Breast epithelium (tissue), 4 donors: Measurements from ENCODE around the gene KIF26B. TPM values are rescaled to one million over a fixed set of nuclear protein-coding genes. Genes with fewer than 3 reads are reported as not detected.

Experiments used
- DNase-seq, 2 donors: peaks; one replicate each; pipeline ENCODE4 v3.0.0-alpha.2; 2019; ENCODE audit warnings: low spot score in 2 of 2
- H3K27ac ChIP-seq, 2 donors: fragments of 200-600 bp; sonication (generic) in 1 of 2; one replicate each; pipeline ENCODE4 v1.5.1; 2016 to 2019; ENCODE audit warnings: mild to moderate bottlenecking in 1 of 2
- H3K27me3 ChIP-seq, 2 donors: fragments of 200-600 bp; sonication (generic) in 1 of 2; one replicate each; pipeline versions ENCODE4 v1.5.1 to v1.6.0; 2017 to 2019; ENCODE audit warnings: control low read depth in 1 of 2, mild to moderate bottlenecking in 1 of 2
- H3K36me3 ChIP-seq: fragments of 200-600 bp; one replicate; pipeline ENCODE4 v1.5.1; 2019
- H3K4me1 ChIP-seq, 2 donors: fragments of 200-600 bp; sonication (generic); one replicate each; pipeline ENCODE4 v1.5.1; 2016 to 2019; ENCODE audit warnings: control low read depth in 1 of 2
- H3K4me3 ChIP-seq, 3 donors: fragments of 200-600 bp; sonication (generic); 1 replicate in 2 of 3; 2 replicates in 1 of 3; pipeline ENCODE4 v1.5.1; 2016 to 2019; ENCODE audit warnings: mild to moderate bottlenecking in 3 of 3, moderate library complexity in 2 of 3
- H3K9me3 ChIP-seq, 2 donors: fragments of 200-600 bp; sonication (generic) in 1 of 2; one replicate each; pipeline ENCODE4 v1.5.1; 2016 to 2019; ENCODE audit warnings: control low read depth in 1 of 2
- POLR2A ChIP-seq: fragments of 450-650 bp; IDR thresholded peaks from one replicate; pipeline ENCODE4 v1.6.1; 2016; ENCODE audit warnings: antibody characterized with exemption, mild to moderate bottlenecking, moderate library complexity
- POLR2AphosphoS5 ChIP-seq, 3 donors: sonication (generic); formaldehyde crosslinking; IDR thresholded peaks; one replicate each; pipeline ENCODE4 v1.6.1; 2017; ENCODE audit warnings: antibody characterized with exemption in 3 of 3
- intact Hi-C: fragments of 100-400 bp; cut with DNase I; formaldehyde crosslinking; loops from one replicate; pipeline ENCODE4 v1.15.1; 2023; ENCODE audit warnings: low total_unique reads
- total RNA-seq, 3 donors: library from RNA; depleted of rRNA; stranded (reverse); fragments of >200 nt; gene quantifications; one replicate each; pipeline ENCODE4 v1.1.0, GENCODE V29; 2016
- TF ChIP-seq, protein P1 (sequence below), 3 donors: fragments of 450-650 bp; IDR thresholded peaks; one replicate each; pipeline ENCODE4 v1.5.1; 2016 to 2017; ENCODE audit warnings: antibody characterized with exemption in 3 of 3, mild to moderate bottlenecking in 3 of 3, moderate library complexity in 3 of 3

The KIF26B gene
- total RNA-seq, 3 donors from 2014 or later = 0.32 to 1.0 (median 0.33) TPM

GRCh38 chr1:245600658-245601057, 445.9 kb downstream of the KIF26B start:
- H3K9me3 ChIP-seq = no peaks in the 10 kb centered on the region
- H3K27me3 ChIP-seq = no peaks in the 10 kb centered on the region
- H3K36me3 ChIP-seq = no peaks in the 10 kb centered on the region
- no peak overlapping the region for H3K27ac ChIP-seq
- TF ChIP-seq, protein P1, sequence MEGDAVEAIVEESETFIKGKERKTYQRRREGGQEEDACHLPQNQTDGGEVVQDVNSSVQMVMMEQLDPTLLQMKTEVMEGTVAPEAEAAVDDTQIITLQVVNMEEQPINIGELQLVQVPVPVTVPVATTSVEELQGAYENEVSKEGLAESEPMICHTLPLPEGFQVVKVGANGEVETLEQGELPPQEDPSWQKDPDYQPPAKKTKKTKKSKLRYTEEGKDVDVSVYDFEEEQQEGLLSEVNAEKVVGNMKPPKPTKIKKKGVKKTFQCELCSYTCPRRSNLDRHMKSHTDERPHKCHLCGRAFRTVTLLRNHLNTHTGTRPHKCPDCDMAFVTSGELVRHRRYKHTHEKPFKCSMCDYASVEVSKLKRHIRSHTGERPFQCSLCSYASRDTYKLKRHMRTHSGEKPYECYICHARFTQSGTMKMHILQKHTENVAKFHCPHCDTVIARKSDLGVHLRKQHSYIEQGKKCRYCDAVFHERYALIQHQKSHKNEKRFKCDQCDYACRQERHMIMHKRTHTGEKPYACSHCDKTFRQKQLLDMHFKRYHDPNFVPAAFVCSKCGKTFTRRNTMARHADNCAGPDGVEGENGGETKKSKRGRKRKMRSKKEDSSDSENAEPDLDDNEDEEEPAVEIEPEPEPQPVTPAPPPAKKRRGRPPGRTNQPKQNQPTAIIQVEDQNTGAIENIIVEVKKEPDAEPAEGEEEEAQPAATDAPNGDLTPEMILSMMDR (IDR thresholded peaks at IDR 0.05) = no peak
- no peak for TF ChIP-seq POLR2AphosphoS5 (IDR thresholded peaks at IDR 0.05)
- no peak for TF ChIP-seq POLR2A
- H3K4me3 ChIP-seq = no peak overlapping the region
- intact Hi-C loops = no loop called here
- H3K4me1 ChIP-seq = peaks cover 0 to 5% of the 10 kb centered on the region in 2 donors
- no peak for DNase-seq

- no peaks in the 10 kb centered on the region for H3K36me3 ChIP-seq
- H3K27me3 ChIP-seq = no peaks in the 10 kb centered on the region
- intact Hi-C loops = no loop called here
- H3K9me3 ChIP-seq = no peaks in the 10 kb centered on the region
- TF ChIP-seq POLR2A (no peak), POLR2AphosphoS5 (IDR thresholded peaks at IDR 0.05) (no peak)
- TF ChIP-seq, protein P1 (IDR thresholded peaks at IDR 0.05) = no peak
- H3K27ac ChIP-seq = no peak overlapping the region
- H3K4me1 ChIP-seq = peaks cover 0 to 5% of the 10 kb centered on the region in 2 donors
- no peak overlapping the region for H3K4me3 ChIP-seq
- DNase-seq = no peak
Measured at GRCh38 chr1:245603311-245603865, 448.6 kb downstream of the KIF26B start.

- DNase-seq = no peak
- Histone ChIP-seq H3K27me3 (no peaks in the 10 kb centered on the region), H3K4me3 (peak overlapping the region in 1 of 3 donors; percentile 49), H3K9me3 (no peaks in the 10 kb centered on the region), H3K27ac (peak overlapping the region in 1 of 2 donors; percentile 52), H3K36me3 (no peaks in the 10 kb centered on the region), H3K4me1 (peaks cover 0 to 5% of the 10 kb centered on the region in 2 donors)
- TF ChIP-seq POLR2A (no peak), POLR2AphosphoS5 (IDR thresholded peaks at IDR 0.05) (no peak)
- TF ChIP-seq, protein P1 (IDR thresholded peaks at IDR 0.05) = no peak
- intact Hi-C loops = no loop called here
Measured at GRCh38 chr1:245604979-245605378, 450.2 kb downstream of the KIF26B start.

GRCh38 chr1:245605480-245606156, 450.8 kb downstream of the KIF26B start:
- Histone ChIP-seq H3K4me1 (peaks cover 0 to 5% of the 10 kb centered on the region in 2 donors), H3K27ac (peak overlapping the region in 1 of 2 donors; percentile 52), H3K27me3 (no peaks in the 10 kb centered on the region), H3K36me3 (no peaks in the 10 kb centered on the region), H3K4me3 (peak overlapping the region in 1 of 3 donors; percentile 49), H3K9me3 (no peaks in the 10 kb centered on the region)
- TF ChIP-seq POLR2A (no peak), POLR2AphosphoS5 (IDR thresholded peaks at IDR 0.05) (no peak)
- TF ChIP-seq, protein P1 (IDR thresholded peaks at IDR 0.05) = no peak
- DNase-seq = no peak
- intact Hi-C loops = no loop called here

DNA sequence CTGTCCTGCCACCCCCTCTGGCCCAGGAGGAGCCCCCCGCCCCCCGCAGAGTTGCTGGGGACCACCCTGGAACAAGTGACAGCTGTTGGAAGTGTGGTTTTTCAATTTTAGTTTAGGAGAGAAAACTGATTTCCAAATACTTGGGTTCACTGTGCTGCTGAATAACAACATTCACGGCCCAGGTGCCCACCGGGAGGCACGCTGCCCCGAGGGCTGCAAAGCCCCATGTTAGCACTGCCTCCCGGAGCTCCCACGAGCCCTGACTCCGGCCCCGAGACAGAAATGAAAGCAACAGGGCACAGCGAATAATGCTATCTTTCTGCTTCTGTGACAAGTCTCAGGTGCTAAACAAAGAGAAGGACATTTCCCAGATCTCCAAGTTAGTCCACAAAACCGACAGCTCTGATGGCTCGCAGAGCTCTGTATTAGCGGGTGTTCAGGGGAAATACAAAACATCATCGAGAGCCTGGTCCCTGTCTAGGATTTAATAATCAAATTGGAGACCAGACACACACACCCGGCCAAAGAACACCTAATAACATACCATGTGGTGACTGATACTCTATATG, 451.5 kb downstream of the KIF26B start:
- Histone ChIP-seq H3K27ac (peak overlapping the region in 1 of 2 donors; percentile 12), H3K4me3 (peak overlapping the region in 1 of 3 donors; percentile 49), H3K9me3 (no peaks in the 10 kb centered on the region), H3K4me1 (peaks cover 0 to 5% of the 10 kb centered on the region in 2 donors), H3K27me3 (no peaks in the 10 kb centered on the region), H3K36me3 (no peaks in the 10 kb centered on the region)
- intact Hi-C loops = no loop called here
- DNase-seq = no peak
- no peak for TF ChIP-seq POLR2AphosphoS5 (IDR thresholded peaks at IDR 0.05)
- no peak for TF ChIP-seq POLR2A
- TF ChIP-seq, protein P1 (IDR thresholded peaks at IDR 0.05) = no peak
